ENCODE results near the gene ACTL8. TPM values are rescaled to one million over a fixed set of nuclear protein-coding genes. Genes with fewer than 3 reads are reported as not detected.

The ACTL8 gene
- total RNA-seq, 1 donor from 2014 or later: not detected

Other genes starting within 250 kb of the ACTL8 start
- gene ARHGEF10L, start 215.6 kb upstream of the ACTL8 start, total RNA-seq: not detected in 2 replicates